ENCODE results near the gene HTR3B. TPM values are rescaled to one million over a fixed set of nuclear protein-coding genes. Genes with fewer than 3 reads are reported as not detected.

The HTR3B gene
- polyA plus RNA-seq, 1 donor from 2014 or later, result not detected

GRCh38 chr11:113974741-113975470 lies 70.3 kb downstream of the HTR3B start, which contains the start of gene HTR3A:
TSS of gene HTR3A (plus strand) at chr11:113975108. CDS start at chr11:113975326, 218 bp downstream.
- Histone ChIP-seq H3K27ac (ENCODE audit: low read length) (no peak within 1 kb of the TSS), H3K79me2 (replicated peaks; ENCODE audit: insufficient read depth, low read length) (no peaks in the 10 kb centered on the region), H3K4me2 (ENCODE audit: low read length) (no peak within 1 kb of the TSS), H4K20me1 (ENCODE audit: insufficient read depth) (no peaks in the 10 kb centered on the region), H3K27me3 (ENCODE audit: insufficient read depth, low read depth, low read length) (no peaks in the 10 kb centered on the region), H3K9me2 (ENCODE audit: insufficient read depth, low read length) (no peaks in the 10 kb centered on the region), H3K9ac (ENCODE audit: low read length) (no peak within 1 kb of the TSS), H3F3A (ENCODE audit: insufficient read depth, low read length, poor library complexity, severe bottlenecking) (no peaks in the 10 kb centered on the region), H3K4me3 (ENCODE audit: low read length) (no peak within 1 kb of the TSS), H3K9me3 (ENCODE audit: low read length) (no peaks in the 10 kb centered on the region), H3K36me3 (ENCODE audit: insufficient read depth, low read length) (no peaks in the 10 kb centered on the region), H2AFZ (ENCODE audit: low read depth, low read length) (no peak within 1 kb of the TSS)
- TF ChIP-seq EZH2 (IDR thresholded peaks at IDR 0.05; ENCODE audit: borderline replicate concordance, insufficient read depth, low read length, poor library complexity, severe bottlenecking), result no peak

GRCh38 chr11:113977071-113977490 lies 72.5 kb downstream of the HTR3B start:
- no peaks in the 10 kb centered on the region for H3F3A ChIP-seq (ENCODE audit: insufficient read depth, low read length, poor library complexity, severe bottlenecking)
- H3K79me2 ChIP-seq (replicated peaks; ENCODE audit: insufficient read depth, low read length), result no peaks in the 10 kb centered on the region
- no peaks in the 10 kb centered on the region for H3K36me3 ChIP-seq (ENCODE audit: insufficient read depth, low read length)
- no peaks in the 10 kb centered on the region for H3K9me2 ChIP-seq (ENCODE audit: insufficient read depth, low read length)
- H4K20me1 ChIP-seq (ENCODE audit: insufficient read depth), result no peaks in the 10 kb centered on the region
- H3K9ac ChIP-seq (ENCODE audit: low read length), result no peak overlapping the region
- TF ChIP-seq EZH2 (IDR thresholded peaks at IDR 0.05; ENCODE audit: borderline replicate concordance, insufficient read depth, low read length, poor library complexity, severe bottlenecking) (no peak), TAF1 (IDR thresholded peaks at IDR 0.05; ENCODE audit: low read depth) (no peak), POLR2AphosphoS5 (IDR thresholded peaks at IDR 0.05) (no peak), MXI1 (conservative IDR thresholded peaks at IDR 0.05; ENCODE audit: poor library complexity, severe bottlenecking) (no peak), REST (IDR thresholded peaks at IDR 0.05; ENCODE audit: borderline replicate concordance) (no peak), RAD21 (conservative IDR thresholded peaks at IDR 0.05) (no peak), EP300 (conservative IDR thresholded peaks at IDR 0.05; ENCODE audit: poor library complexity, severe bottlenecking) (no peak), SMC3 (conservative IDR thresholded peaks at IDR 0.05; ENCODE audit: poor library complexity) (no peak), CTCF (IDR thresholded peaks at IDR 0.05; ENCODE audit: poor library complexity, severe bottlenecking) (no peak)
- H3K27me3 ChIP-seq (ENCODE audit: insufficient read depth, low read depth, low read length), result no peaks in the 10 kb centered on the region
- H3K4me3 ChIP-seq (ENCODE audit: low read length), result no peak overlapping the region
- no peak overlapping the region for H2AFZ ChIP-seq (ENCODE audit: low read depth, low read length)
- H3K4me2 ChIP-seq (ENCODE audit: low read length), result no peak overlapping the region
- H3K9me3 ChIP-seq (ENCODE audit: low read length), result no peaks in the 10 kb centered on the region
- H3K27ac ChIP-seq (ENCODE audit: low read length), result no peak overlapping the region

All from neural cell (in vitro differentiated cells).